ENCODE data around the gene ACKR2.

DNA sequence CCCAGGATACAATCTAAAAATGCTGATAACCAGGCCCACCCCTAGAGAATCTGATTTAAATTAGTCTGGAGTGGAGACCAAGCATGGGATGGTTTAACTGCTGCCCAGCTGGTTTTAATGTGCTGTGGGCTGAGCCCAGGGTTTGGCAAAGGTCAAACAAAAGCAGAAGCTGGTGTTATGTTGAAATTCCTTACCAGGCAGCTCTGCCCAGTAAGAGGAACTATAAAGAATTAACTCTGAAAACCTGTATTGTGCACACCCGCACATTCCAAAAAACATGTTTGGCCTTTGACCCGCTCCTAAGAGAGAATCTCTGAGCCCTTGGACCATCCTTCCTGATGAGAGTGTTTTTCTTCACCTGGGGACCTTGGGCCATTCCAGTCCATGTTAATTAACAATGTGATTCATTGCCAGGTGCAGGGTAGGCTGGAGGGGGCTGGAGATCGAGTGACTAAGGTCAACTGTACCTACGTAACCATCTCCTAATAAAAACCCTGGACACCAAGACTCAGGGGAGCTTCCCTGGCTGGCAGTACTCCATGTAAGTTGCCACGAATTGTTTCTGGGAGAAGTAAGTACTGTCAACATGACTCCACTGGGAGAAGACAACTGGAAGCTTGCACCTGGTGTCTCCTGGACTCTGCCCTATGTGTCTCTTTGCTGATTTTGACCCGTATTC is 47.1 kb upstream of the ACKR2 start:
- TF ChIP-seq, protein P1, sequence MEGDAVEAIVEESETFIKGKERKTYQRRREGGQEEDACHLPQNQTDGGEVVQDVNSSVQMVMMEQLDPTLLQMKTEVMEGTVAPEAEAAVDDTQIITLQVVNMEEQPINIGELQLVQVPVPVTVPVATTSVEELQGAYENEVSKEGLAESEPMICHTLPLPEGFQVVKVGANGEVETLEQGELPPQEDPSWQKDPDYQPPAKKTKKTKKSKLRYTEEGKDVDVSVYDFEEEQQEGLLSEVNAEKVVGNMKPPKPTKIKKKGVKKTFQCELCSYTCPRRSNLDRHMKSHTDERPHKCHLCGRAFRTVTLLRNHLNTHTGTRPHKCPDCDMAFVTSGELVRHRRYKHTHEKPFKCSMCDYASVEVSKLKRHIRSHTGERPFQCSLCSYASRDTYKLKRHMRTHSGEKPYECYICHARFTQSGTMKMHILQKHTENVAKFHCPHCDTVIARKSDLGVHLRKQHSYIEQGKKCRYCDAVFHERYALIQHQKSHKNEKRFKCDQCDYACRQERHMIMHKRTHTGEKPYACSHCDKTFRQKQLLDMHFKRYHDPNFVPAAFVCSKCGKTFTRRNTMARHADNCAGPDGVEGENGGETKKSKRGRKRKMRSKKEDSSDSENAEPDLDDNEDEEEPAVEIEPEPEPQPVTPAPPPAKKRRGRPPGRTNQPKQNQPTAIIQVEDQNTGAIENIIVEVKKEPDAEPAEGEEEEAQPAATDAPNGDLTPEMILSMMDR (IDR thresholded peaks at IDR 0.05) = no peak
- TF ChIP-seq POLR2A (IDR thresholded peaks at IDR 0.05) = no peak

All from testis (tissue), 2 donors.